Activated CD4-positive, alpha-beta T cell treated with anti-CD3 and anti-CD28 coated beads, Interleukin-2, amount 10 ng/mL, durations not matched to agents 7 days and 5 days (primary cell): Measurements from ENCODE around the gene PEG3. TPM values are rescaled to one million over a fixed set of nuclear protein-coding genes. Genes with fewer than 3 reads are reported as not detected.

Experiments
- CTCF ChIA-PET: fragments of 350-600 bp; sonication (Branson Sonifier 250); formaldehyde crosslinking; loops from one replicate; lab custom pipeline; 2021; ENCODE audit warnings: antibody characterized with exemption; lab: Charles Lee
- POLR2A ChIA-PET: fragments of 350-600 bp; sonication (Branson Sonifier 250); formaldehyde crosslinking; loops from one replicate; lab custom pipeline; 2021; ENCODE audit warnings: antibody characterized with exemption; lab: Charles Lee
- DNase-seq: peaks from one replicate; pipeline ENCODE4 v3.0.0-alpha.2; 2020
- H3K27ac Mint-ChIP-seq: one replicate; pipeline ENCODE4 v1.8.0; 2021; ENCODE audit warnings: mild to moderate bottlenecking, moderate library complexity, mixed read lengths
- H3K27me3 Mint-ChIP-seq: one replicate; pipeline ENCODE4 v1.8.0; 2021; ENCODE audit warnings: mixed read lengths
- H3K36me3 Mint-ChIP-seq: one replicate; pipeline ENCODE4 v1.8.0; 2021; ENCODE audit warnings: low read depth, mixed read lengths
- H3K4me1 Mint-ChIP-seq: one replicate; pipeline ENCODE4 v1.8.0; 2021; ENCODE audit warnings: mixed read lengths
- H3K4me3 Mint-ChIP-seq: one replicate; pipeline ENCODE4 v1.8.0; 2021; ENCODE audit warnings: mild to moderate bottlenecking, moderate library complexity, mixed read lengths
- H3K9me3 Mint-ChIP-seq: one replicate; pipeline ENCODE4 v1.8.0; 2021; ENCODE audit warnings: mixed read lengths
- total RNA-seq, 2 experiments: library from RNA; stranded (reverse); gene quantifications; one replicate each; pipeline ENCODE4 v1.2.3, GENCODE V29; 2021

Gene PEG3
- not detected for total RNA-seq

DNA sequence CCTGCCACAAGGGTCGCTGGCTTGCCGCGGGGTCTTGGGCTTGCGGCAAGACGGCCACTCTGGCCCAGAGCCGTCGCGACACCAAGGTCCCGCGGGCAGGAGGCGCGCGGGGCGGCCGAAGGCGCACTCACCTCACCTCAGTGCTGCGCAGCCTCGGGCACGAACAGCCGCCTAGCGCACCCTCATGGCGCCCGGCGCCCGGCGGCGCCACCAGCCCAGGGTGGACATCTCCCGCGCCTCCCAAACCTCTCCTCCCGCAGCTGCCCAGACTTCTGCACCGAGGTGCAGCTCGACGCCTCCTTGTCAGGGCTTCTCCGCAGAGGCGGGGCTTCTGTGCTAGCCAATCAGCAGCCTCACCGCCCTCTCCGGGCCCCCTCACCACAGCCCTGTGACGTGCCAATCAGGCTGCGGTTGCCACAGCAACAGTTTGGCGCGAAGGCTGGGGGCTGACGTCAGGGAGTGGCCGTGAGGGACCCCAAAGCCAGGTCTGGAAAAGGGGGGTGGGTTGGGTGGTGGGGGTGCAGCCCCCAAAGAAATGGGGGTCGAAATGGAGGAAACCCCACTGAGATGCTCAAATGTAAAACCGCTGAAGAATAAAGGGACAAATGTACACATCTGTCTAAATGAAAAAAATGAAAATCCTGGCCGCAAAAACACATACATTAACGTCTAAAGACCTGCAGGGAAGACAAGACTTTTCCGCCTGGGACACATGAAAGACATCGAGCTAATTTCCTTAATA lies at the start of gene PEG3, which contains the start of gene ZIM2:
TSS of gene PEG3 (minus strand) at position 276 of the 742 bp plus-strand sequence. CDS start 16,071 bp downstream, outside the sequence.
TSS of gene ZIM2 (minus strand) at position 276 of the 742 bp plus-strand sequence. CDS start 16,449 bp downstream, outside the sequence.
- peak within 1 kb of the TSS; percentile 60 for H3K27ac Mint-ChIP-seq
- peak within 1 kb of the TSS; percentile 46 for H3K4me3 Mint-ChIP-seq
- ChIA-PET CTCF (no interaction called here), POLR2A (no interaction called here)
- no peaks in the 10 kb centered on the region for H3K4me1 Mint-ChIP-seq
- peaks cover 17% of the 10 kb centered on the region for H3K36me3 Mint-ChIP-seq
- H3K9me3 Mint-ChIP-seq: peaks cover 38% of the 10 kb centered on the region
- peaks cover 2% of the 10 kb centered on the region for H3K27me3 Mint-ChIP-seq
- no peak for DNase-seq

DNA sequence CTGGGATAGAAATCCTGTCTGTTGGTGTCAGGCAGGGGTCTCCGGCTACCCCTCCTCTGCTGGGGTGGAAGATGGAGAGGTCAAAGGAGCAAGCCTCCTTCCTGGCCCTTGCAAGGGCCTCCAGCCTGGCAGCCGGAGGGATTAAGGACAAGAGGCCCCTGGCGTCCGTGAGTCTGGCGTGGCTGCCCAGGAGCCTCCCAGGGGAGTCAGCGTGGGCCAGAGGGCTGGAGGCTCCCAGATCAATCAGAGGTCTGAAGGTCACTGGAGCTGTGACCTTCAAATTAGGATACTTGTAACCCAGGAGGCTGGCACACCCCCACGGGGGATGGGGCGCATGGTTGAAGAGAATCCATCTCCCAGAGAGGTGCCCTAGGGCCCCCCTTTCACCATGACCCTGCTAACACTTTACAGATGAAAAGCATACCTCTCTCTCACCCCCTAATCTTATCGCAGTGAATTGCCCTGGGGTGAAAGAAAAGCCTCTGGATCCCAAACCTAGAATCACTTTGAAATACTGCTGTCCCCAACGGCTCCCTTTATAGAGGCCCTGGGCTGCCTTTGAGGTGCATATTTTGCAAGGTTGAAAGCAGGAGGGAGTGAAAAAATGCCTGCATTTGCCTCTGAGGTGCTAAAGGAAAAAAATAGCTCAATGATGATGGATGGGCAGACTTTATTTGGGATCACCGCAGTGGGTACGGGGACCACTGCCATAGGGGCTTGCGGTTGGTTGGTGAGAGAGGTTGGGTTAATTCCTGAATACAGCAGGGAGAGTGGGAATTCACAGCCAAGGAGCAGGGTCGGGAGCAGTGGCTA lies 44.9 kb upstream of the PEG3 start:
- H3K27ac Mint-ChIP-seq: no peak overlapping the region
- no peaks in the 10 kb centered on the region for H3K4me1 Mint-ChIP-seq
- ChIA-PET CTCF (no interaction called here), POLR2A (no interaction called here)
- H3K36me3 Mint-ChIP-seq: no peaks in the 10 kb centered on the region
- peaks cover 43% of the 10 kb centered on the region for H3K9me3 Mint-ChIP-seq
- no peak overlapping the region for H3K4me3 Mint-ChIP-seq
- no peak for DNase-seq
- no peaks in the 10 kb centered on the region for H3K27me3 Mint-ChIP-seq

DNA sequence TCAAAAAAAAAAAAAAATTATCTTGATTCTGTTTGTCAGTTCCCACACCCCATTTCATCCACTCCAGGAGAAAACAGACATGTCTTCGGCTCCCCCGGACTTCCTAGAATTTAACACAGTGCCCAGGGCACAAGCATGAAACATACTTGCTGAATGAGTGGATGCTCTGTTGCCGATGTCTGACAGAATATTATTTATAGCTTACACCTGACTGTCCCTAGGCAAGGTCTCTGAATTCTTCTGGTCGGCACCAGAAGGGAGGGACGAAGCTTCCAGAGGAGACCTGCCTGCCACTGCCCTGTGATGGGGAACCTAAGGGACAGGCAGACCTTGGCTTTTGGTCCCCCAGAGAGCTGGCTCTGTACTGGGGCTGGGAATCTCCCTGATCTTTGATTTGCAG lies 43.9 kb upstream of the PEG3 start:
- H3K27ac Mint-ChIP-seq: no peak overlapping the region
- DNase-seq: no peak
- no peak overlapping the region for H3K4me3 Mint-ChIP-seq
- H3K36me3 Mint-ChIP-seq: no peaks in the 10 kb centered on the region
- H3K9me3 Mint-ChIP-seq: peaks cover 44% of the 10 kb centered on the region
- no peaks in the 10 kb centered on the region for H3K4me1 Mint-ChIP-seq
- ChIA-PET POLR2A (no interaction called here), CTCF (interaction anchor here (0.6 to 0.7 kb wide), 2 partner anchors 134 to 514 kb away, joined by 3 read pairs; no protein-coding TSS in a partner anchor)
- no peaks in the 10 kb centered on the region for H3K27me3 Mint-ChIP-seq

DNA sequence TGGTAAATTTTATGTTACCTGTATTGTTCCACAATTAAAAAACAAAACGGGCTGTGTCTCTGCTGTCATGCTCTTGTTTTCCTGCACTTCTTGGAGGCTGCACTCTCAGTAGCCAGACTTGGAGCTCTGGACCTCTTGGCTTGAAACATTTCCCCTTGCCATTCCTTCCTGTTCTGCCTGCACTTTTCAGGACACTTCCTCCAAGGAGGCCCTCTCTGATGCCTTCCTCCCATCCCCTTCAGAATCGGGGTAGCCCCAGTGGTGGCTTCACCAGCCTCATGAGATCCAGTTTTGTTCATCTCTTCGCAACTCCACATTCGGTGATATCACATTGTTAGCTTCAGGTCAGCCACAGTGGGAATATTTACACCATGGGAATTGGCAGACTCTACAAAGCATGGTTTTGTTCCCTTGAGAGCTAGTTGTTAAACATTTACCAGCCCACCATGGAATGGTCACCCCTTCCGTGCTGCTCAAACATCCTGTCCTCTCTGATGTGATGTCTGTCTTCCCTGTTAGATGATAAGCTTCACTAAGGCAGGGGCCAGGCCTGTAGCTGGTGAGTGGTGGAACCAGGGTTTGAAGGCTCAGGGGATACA lies 40.2 kb upstream of the PEG3 start:
- no peaks in the 10 kb centered on the region for H3K4me1 Mint-ChIP-seq
- H3K9me3 Mint-ChIP-seq: peaks cover 39% of the 10 kb centered on the region
- no peaks in the 10 kb centered on the region for H3K27me3 Mint-ChIP-seq
- no peak overlapping the region for H3K4me3 Mint-ChIP-seq
- ChIA-PET POLR2A (no interaction called here), CTCF (no interaction called here)
- DNase-seq: no peak
- H3K27ac Mint-ChIP-seq: no peak overlapping the region
- no peaks in the 10 kb centered on the region for H3K36me3 Mint-ChIP-seq

DNA sequence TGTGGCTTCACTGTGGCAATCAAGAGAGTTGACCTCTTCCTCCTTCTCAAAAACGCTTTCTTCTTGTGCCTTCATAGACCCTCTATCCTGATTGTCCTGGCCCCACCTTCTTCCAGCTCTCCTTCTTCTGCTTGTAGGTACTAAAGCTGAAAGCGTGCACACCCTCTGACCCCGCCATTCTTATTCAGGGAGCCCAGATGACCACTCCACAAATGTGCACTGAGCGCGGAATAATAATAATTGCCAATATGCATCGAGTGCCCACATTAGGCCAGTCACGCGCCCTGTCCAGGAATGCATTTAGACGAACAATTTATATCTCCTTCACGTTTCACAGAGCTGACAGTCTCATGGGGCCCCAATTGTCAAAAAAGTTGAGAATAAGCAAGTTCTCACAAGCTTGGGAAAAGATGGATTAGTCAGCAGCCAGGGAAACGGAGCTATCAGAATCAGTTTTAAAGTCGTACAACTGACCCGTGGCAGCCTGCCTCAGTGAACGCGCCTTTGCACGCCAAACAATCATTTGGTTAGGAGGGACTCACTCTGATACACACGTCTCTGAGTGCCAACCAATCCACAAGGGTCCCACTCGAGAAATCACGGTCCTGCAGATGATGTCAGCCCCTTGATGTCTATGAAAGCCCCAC lies 36.7 kb upstream of the PEG3 start:
- POLR2A ChIA-PET: no interaction called here
- no peaks in the 10 kb centered on the region for H3K4me1 Mint-ChIP-seq
- peaks cover 2% of the 10 kb centered on the region for H3K36me3 Mint-ChIP-seq
- H3K27ac Mint-ChIP-seq: no peak overlapping the region
- no peaks in the 10 kb centered on the region for H3K27me3 Mint-ChIP-seq
- DNase-seq: no peak
- no peak overlapping the region for H3K4me3 Mint-ChIP-seq
- peaks cover 48% of the 10 kb centered on the region for H3K9me3 Mint-ChIP-seq
- CTCF ChIA-PET: no interaction called here

- Mint-ChIP-seq H3K27ac (no peak overlapping the region), H3K4me1 (no peaks in the 10 kb centered on the region), H3K9me3 (peaks cover 52% of the 10 kb centered on the region), H3K4me3 (no peak overlapping the region), H3K27me3 (no peaks in the 10 kb centered on the region), H3K36me3 (peaks cover 2% of the 10 kb centered on the region)
- POLR2A ChIA-PET: no interaction called here
- no peak for DNase-seq
- CTCF ChIA-PET: interaction anchor here (0.7 kb wide), 1 partner anchor 191 kb away, joined by 3 read pairs; no protein-coding TSS in a partner anchor
Measured at GRCh38 chr19:56875717-56876116, 35.2 kb upstream of the PEG3 start.

DNA sequence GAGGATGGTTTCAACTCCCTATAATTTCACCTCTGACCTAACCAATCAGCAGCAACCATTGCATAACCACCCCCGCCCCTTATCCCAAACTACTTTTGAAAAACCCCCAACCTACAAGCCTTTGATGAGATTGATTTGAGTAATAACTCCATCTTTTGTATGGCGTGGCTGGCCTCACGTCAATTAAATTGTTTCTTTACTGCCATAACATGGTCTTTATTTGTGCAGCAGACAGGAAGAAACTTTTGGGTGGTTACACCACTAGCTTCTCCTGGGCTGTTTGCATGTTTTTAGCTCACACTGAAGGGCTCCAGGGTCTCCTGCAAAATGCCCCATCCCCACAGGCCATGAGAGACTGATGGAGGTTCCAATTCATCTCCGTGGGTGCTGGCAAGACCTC lies 34.0 kb upstream of the PEG3 start:
- Mint-ChIP-seq H3K27ac (no peak overlapping the region), H3K9me3 (peaks cover 53% of the 10 kb centered on the region), H3K4me1 (no peaks in the 10 kb centered on the region), H3K27me3 (no peaks in the 10 kb centered on the region), H3K36me3 (peaks cover 2% of the 10 kb centered on the region), H3K4me3 (no peak overlapping the region)
- no peak for DNase-seq
- CTCF ChIA-PET: no interaction called here
- POLR2A ChIA-PET: no interaction called here

DNA sequence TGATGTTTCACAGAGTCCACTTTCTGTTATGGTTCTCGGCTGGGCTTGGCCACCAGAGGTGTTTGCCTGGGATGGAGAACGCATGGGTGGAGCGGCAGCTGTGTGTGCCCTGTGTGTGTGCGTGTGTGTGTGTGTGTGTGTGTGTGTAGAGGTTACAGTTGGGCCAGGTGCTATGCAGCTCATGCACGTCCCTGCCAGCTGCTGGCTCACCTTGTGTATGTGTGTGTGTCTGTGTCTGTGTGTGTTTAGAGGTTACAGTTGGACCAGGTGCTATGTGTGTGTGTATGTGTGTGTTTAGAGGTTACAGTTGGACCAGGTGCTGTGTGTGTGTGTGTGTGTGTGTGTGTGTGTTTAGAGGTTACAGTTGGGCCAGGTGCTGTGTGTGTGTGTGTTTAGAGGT lies 33.0 kb upstream of the PEG3 start:
- H3K4me1 Mint-ChIP-seq: no peaks in the 10 kb centered on the region
- H3K27me3 Mint-ChIP-seq: no peaks in the 10 kb centered on the region
- H3K27ac Mint-ChIP-seq: no peak overlapping the region
- CTCF ChIA-PET: interaction anchor here (0.7 kb wide), 1 partner anchor 15 kb away, joined by 3 read pairs; no protein-coding TSS in a partner anchor
- peaks cover 54% of the 10 kb centered on the region for H3K9me3 Mint-ChIP-seq
- no peak for DNase-seq
- POLR2A ChIA-PET: no interaction called here
- peaks cover 2% of the 10 kb centered on the region for H3K36me3 Mint-ChIP-seq
- no peak overlapping the region for H3K4me3 Mint-ChIP-seq

DNA sequence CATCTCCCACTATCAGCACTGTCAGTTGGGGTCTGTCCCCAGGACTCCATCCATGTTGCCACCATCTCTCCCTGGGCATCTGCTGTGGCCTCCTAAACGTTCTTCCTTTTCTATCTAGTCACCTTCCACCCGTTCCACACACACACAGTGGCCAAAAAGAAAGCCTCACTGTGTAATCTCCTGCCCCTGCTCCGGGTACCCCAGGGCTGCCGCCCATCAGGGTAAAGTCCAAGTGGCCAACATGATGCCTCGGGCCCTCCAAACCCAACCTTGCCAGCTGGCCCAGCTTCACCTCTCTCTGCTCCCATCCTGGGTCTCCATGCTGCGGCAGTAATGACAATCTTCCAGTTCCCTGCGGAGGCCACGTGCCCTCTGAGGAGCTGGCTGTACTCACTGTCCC lies 29.4 kb upstream of the PEG3 start:
- Mint-ChIP-seq H3K4me3 (no peak overlapping the region), H3K27ac (no peak overlapping the region), H3K4me1 (no peaks in the 10 kb centered on the region), H3K9me3 (peaks cover 61% of the 10 kb centered on the region), H3K27me3 (no peaks in the 10 kb centered on the region), H3K36me3 (peaks cover 2% of the 10 kb centered on the region)
- POLR2A ChIA-PET: no interaction called here
- no peak for DNase-seq
- CTCF ChIA-PET: no interaction called here

DNA sequence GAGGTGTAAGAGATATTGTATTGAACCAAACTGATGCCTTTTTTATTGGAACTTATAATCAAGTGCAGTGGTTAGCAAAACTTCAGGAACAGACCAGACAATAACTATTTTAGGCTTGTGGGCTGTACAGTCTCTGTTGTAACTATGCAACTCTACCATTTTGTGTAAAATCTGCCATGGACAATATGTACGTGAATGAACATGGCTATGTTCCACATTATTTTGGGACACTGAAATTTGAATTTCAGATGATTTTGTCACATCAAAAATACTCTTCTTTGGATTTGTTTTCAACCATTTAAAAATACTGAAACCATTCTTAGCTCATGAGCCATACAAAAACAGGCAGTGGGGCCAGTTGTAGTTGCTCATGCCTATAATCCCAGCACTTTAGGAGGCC lies 27.9 kb upstream of the PEG3 start:
- CTCF ChIA-PET: no interaction called here
- no peaks in the 10 kb centered on the region for H3K27me3 Mint-ChIP-seq

DNA sequence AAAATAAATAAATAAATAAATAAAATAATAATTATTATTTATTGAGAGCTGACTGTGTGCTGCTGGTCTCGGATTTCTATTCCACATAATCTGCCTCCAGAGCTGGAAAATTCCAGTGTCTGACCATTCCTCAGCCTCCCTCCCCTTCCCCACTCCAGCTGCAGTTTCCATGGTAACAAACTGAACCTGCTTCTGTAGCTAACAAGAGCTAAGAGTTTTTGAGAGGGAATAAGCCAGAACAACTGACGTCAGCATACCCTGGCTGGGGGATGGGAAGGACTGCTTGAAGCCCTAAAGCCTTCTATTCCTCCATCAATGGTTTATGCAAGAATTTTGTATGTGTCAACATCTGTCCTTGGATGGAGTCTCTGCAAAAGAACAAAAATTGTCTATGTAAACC lies 26.0 kb upstream of the PEG3 start:
- H3K36me3 Mint-ChIP-seq: no peaks in the 10 kb centered on the region
- H3K4me1 Mint-ChIP-seq: no peaks in the 10 kb centered on the region
- POLR2A ChIA-PET: no interaction called here
- CTCF ChIA-PET: no interaction called here
- H3K27ac Mint-ChIP-seq: no peak overlapping the region
- no peak for DNase-seq
- H3K9me3 Mint-ChIP-seq: peaks cover 56% of the 10 kb centered on the region
- H3K4me3 Mint-ChIP-seq: no peak overlapping the region
- no peaks in the 10 kb centered on the region for H3K27me3 Mint-ChIP-seq

More for the DNA sequence above, 27.9 kb upstream of the PEG3 start:
- H3K36me3 Mint-ChIP-seq: no peaks in the 10 kb centered on the region
- H3K27ac Mint-ChIP-seq: no peak overlapping the region
- H3K4me3 Mint-ChIP-seq: no peak overlapping the region
- DNase-seq: no peak
- peaks cover 59% of the 10 kb centered on the region for H3K9me3 Mint-ChIP-seq
- H3K4me1 Mint-ChIP-seq: no peaks in the 10 kb centered on the region
- POLR2A ChIA-PET: no interaction called here

DNA sequence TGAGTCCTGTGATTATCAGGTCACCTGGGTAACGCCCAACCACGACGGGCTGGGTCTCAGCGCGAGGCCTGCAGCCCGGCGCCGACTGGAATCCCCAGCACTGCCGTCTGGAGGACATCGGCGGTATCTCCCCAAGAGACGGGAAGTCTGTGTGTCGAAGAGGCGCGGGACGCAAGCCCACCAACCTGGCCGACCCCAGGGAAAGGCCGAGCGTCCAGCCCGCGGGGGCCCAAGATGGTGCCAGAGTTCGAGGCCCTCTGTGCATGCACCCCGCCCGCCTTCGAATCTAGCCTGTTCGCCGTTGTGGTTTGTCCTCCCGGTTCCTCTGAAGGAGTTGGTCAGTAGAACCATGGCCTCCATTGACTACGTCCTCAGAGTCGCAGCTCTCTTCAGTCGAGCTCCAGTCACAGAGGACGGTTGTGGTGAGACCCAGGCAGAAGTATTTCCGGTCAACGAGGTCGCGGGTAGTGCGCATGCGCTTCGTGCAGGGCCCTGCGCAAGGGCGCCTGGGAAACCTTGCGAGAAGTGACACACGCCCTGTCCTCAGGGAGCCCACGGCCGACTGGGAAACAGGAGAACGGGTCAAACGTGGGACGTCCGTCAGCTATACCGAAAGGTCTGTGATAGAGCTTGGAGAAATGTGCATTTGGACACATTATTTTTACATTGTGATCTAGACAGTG lies 24.1 kb upstream of the PEG3 start:
- H3K4me3 Mint-ChIP-seq: no peak overlapping the region
- H3K4me1 Mint-ChIP-seq: no peaks in the 10 kb centered on the region
- ChIA-PET CTCF (no interaction called here), POLR2A (no interaction called here)
- no peak for DNase-seq
- no peak overlapping the region for H3K27ac Mint-ChIP-seq
- no peaks in the 10 kb centered on the region for H3K27me3 Mint-ChIP-seq
- no peaks in the 10 kb centered on the region for H3K36me3 Mint-ChIP-seq
- peaks cover 48% of the 10 kb centered on the region for H3K9me3 Mint-ChIP-seq
